Stomach smooth muscle (tissue), 2 donors: ENCODE measurements around the gene AK2.
A peak's percentile ranks its signal among the peaks of the same experiment; 100 is the strongest.

Experiments used
- H3K27ac ChIP-seq: one replicate; pipeline ENCODE4 v1.7.0; 2013; ENCODE audit warnings: mild to moderate bottlenecking, low read length, inconsistent platforms
- H3K27me3 ChIP-seq, 2 donors: one replicate each; pipeline ENCODE4 v1.7.0; 2013; ENCODE audit warnings: low read length in 2 of 2; ENCODE audit not compliant: insufficient read depth in 2 of 2, control insufficient read depth in 1 of 2
- H3K36me3 ChIP-seq, 2 donors: one replicate each; pipeline ENCODE4 v1.7.0; 2013; ENCODE audit warnings: low read length in 2 of 2; ENCODE audit not compliant: control insufficient read depth in 2 of 2, insufficient read depth in 2 of 2
- H3K4me1 ChIP-seq: one replicate; pipeline ENCODE4 v1.7.0; 2013; ENCODE audit warnings: low read length; ENCODE audit not compliant: control insufficient read depth, insufficient read depth
- H3K4me3 ChIP-seq, 2 donors: one replicate each; pipeline ENCODE4 v1.7.0; 2013; ENCODE audit warnings: low read length in 2 of 2
- H3K9ac ChIP-seq, 2 donors: one replicate each; pipeline ENCODE4 v1.7.0; 2013; ENCODE audit warnings: low read length in 2 of 2, mild to moderate bottlenecking in 1 of 2
- H3K9me3 ChIP-seq, 2 donors: one replicate each; pipeline ENCODE4 v1.7.0; 2013; ENCODE audit warnings: low read length in 2 of 2; ENCODE audit not compliant: control insufficient read depth in 2 of 2
- donor health status: healthy.
- donor health status: Pancreatic carcinoma.

Gene AK2

GRCh38 chr1:32971576-32971975, 65.1 kb downstream of the AK2 start:
- peaks cover 0 to 5% of the 10 kb centered on the region in 2 donors for H3K27me3 ChIP-seq
- H3K27ac ChIP-seq: no peak overlapping the region

GRCh38 chr1:32971156-32971555, 65.5 kb downstream of the AK2 start:
- Histone ChIP-seq H3K9me3 (no peaks in the 10 kb centered on the region), H3K4me1 (peaks cover 7% of the 10 kb centered on the region), H3K4me3 (no peak overlapping the region), H3K9ac (no peak overlapping the region), H3K36me3 (no peaks in the 10 kb centered on the region), H3K27me3 (peaks cover 0 to 5% of the 10 kb centered on the region in 2 donors), H3K27ac (no peak overlapping the region)

More at GRCh38 chr1:32971576-32971975, 65.1 kb downstream of the AK2 start:
- Histone ChIP-seq H3K9ac (no peak overlapping the region), H3K9me3 (no peaks in the 10 kb centered on the region), H3K36me3 (no peaks in the 10 kb centered on the region), H3K4me1 (peaks cover 7% of the 10 kb centered on the region), H3K4me3 (no peak overlapping the region)

GRCh38 chr1:32969566-32969965, 67.1 kb downstream of the AK2 start:
- Histone ChIP-seq H3K27me3 (peaks cover 0 to 5% of the 10 kb centered on the region in 2 donors), H3K9me3 (no peaks in the 10 kb centered on the region), H3K36me3 (no peaks in the 10 kb centered on the region), H3K4me1 (peaks cover 13% of the 10 kb centered on the region), H3K9ac (no peak overlapping the region), H3K27ac (no peak overlapping the region), H3K4me3 (no peak overlapping the region)

GRCh38 chr1:32967888-32968568, 68.7 kb downstream of the AK2 start:
- no peak overlapping the region for H3K9ac ChIP-seq
- H3K4me1 ChIP-seq: peaks cover 18% of the 10 kb centered on the region
- no peaks in the 10 kb centered on the region for H3K36me3 ChIP-seq
- no peaks in the 10 kb centered on the region for H3K9me3 ChIP-seq
- H3K27ac ChIP-seq: no peak overlapping the region
- H3K27me3 ChIP-seq: peaks cover 0 to 5% of the 10 kb centered on the region in 2 donors
- H3K4me3 ChIP-seq: no peak overlapping the region

- Histone ChIP-seq H3K9me3 (no peaks in the 10 kb centered on the region), H3K27ac (no peak overlapping the region), H3K4me1 (peaks cover 19% of the 10 kb centered on the region), H3K27me3 (peaks cover 0 to under 1% of the 10 kb centered on the region in 2 donors), H3K36me3 (no peaks in the 10 kb centered on the region), H3K4me3 (no peak overlapping the region), H3K9ac (no peak overlapping the region)
Measured at GRCh38 chr1:32966900-32967299, 69.8 kb downstream of the AK2 start.

GRCh38 chr1:32965251-32965747, 71.4 kb downstream of the AK2 start:
- H3K9me3 ChIP-seq: no peaks in the 10 kb centered on the region
- H3K27ac ChIP-seq: peak overlapping the region; percentile 58
- no peaks in the 10 kb centered on the region for H3K36me3 ChIP-seq
- no peak overlapping the region for H3K9ac ChIP-seq
- peaks cover 19% of the 10 kb centered on the region for H3K4me1 ChIP-seq
- H3K27me3 ChIP-seq: no peaks in the 10 kb centered on the region
- peak overlapping the region; percentile 54 to 89 for H3K4me3 ChIP-seq

- Histone ChIP-seq H3K9me3 (no peaks in the 10 kb centered on the region), H3K27ac (peak within 1 kb of the TSS; percentile 58), H3K4me1 (peaks cover 19% of the 10 kb centered on the region), H3K9ac (peak within 1 kb of the TSS; percentile 74 to 75), H3K4me3 (peak within 1 kb of the TSS; percentile 78 to 89), H3K36me3 (no peaks in the 10 kb centered on the region), H3K27me3 (no peaks in the 10 kb centered on the region)
Measured at GRCh38 chr1:32964461-32965250, 72.0 kb downstream of the AK2 start, which contains the start of gene RNF19B. Gene RNF19B (minus strand): TSS chr1:32964809. CDS start chr1:32964685, 124 bp downstream.

GRCh38 chr1:32963746-32964460, 72.8 kb downstream of the AK2 start:
- no peaks in the 10 kb centered on the region for H3K27me3 ChIP-seq
- peak overlapping the region; percentile 36 to 74 for H3K9ac ChIP-seq
- H3K4me3 ChIP-seq: peak overlapping the region; percentile 78 to 89
- no peak overlapping the region for H3K27ac ChIP-seq
- no peaks in the 10 kb centered on the region for H3K9me3 ChIP-seq
- no peaks in the 10 kb centered on the region for H3K36me3 ChIP-seq
- H3K4me1 ChIP-seq: peaks cover 19% of the 10 kb centered on the region

GRCh38 chr1:32962248-32962896, 74.3 kb downstream of the AK2 start:
- Histone ChIP-seq H3K9me3 (no peaks in the 10 kb centered on the region), H3K9ac (no peak overlapping the region), H3K27ac (no peak overlapping the region), H3K36me3 (no peaks in the 10 kb centered on the region), H3K27me3 (no peaks in the 10 kb centered on the region), H3K4me3 (peak overlapping the region; percentile 78 to 89), H3K4me1 (peaks cover 19% of the 10 kb centered on the region)

GRCh38 chr1:32960819-32961355, 75.8 kb downstream of the AK2 start:
- H3K9ac ChIP-seq: peak overlapping the region in 1 of 2 donors; percentile 28
- no peak overlapping the region for H3K27ac ChIP-seq

More at GRCh38 chr1:32960819-32961355, 75.8 kb downstream of the AK2 start:
- no peak overlapping the region for H3K4me3 ChIP-seq
- peaks cover 19% of the 10 kb centered on the region for H3K4me1 ChIP-seq
- no peaks in the 10 kb centered on the region for H3K36me3 ChIP-seq
- no peaks in the 10 kb centered on the region for H3K27me3 ChIP-seq
- H3K9me3 ChIP-seq: no peaks in the 10 kb centered on the region
